ENCODE data around the gene RBM26.
A peak's percentile ranks its signal among the peaks of the same experiment; 100 is the strongest.

Gene RBM26, protein sequence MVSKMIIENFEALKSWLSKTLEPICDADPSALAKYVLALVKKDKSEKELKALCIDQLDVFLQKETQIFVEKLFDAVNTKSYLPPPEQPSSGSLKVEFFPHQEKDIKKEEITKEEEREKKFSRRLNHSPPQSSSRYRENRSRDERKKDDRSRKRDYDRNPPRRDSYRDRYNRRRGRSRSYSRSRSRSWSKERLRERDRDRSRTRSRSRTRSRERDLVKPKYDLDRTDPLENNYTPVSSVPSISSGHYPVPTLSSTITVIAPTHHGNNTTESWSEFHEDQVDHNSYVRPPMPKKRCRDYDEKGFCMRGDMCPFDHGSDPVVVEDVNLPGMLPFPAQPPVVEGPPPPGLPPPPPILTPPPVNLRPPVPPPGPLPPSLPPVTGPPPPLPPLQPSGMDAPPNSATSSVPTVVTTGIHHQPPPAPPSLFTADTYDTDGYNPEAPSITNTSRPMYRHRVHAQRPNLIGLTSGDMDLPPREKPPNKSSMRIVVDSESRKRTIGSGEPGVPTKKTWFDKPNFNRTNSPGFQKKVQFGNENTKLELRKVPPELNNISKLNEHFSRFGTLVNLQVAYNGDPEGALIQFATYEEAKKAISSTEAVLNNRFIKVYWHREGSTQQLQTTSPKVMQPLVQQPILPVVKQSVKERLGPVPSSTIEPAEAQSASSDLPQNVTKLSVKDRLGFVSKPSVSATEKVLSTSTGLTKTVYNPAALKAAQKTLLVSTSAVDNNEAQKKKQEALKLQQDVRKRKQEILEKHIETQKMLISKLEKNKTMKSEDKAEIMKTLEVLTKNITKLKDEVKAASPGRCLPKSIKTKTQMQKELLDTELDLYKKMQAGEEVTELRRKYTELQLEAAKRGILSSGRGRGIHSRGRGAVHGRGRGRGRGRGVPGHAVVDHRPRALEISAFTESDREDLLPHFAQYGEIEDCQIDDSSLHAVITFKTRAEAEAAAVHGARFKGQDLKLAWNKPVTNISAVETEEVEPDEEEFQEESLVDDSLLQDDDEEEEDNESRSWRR

DNA sequence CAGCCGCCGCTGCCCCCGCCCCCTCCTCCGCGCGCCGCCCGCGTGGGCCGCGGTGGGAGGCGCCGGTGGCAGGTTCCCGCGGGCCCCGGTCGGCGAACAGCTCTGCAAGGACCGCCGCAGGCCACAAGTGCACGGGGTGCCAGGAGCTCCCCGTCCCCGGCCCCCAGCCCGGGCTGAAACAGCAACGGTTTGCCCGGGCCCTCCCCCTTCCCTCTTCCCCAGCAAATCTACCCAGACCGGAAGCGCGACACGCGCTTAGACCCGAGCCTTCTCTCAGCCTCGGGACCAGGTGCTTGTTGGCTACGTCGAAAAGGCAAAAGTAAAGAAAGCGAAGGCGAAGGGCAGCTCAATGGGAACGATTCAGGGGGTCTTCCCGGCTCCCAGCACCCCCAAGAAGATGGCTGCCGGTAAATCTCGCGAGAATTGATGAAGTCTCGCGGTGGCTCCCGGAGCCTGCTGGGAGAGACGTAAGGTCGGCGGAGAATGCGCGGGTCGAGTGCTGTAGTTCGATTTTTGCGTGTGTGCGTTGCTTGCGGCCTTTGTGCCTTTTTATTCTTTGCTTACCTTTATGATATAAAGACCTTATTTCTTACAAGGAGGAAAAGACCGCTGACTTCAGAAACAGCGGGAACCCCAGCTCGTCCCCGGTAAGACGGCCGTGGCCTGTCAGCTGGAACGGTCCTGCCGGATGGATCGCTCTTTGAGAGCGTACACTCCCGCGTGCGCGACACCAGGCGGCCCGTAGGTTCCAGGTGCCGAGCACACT, at the start of gene RBM26:
RBM26 (minus strand) TSS at position 425 of the 766 bp plus-strand sequence. CDS start 481 bp downstream, outside the sequence.
- peak; percentile 81 for DNase-seq (ENCODE audit: low read depth)

DNA sequence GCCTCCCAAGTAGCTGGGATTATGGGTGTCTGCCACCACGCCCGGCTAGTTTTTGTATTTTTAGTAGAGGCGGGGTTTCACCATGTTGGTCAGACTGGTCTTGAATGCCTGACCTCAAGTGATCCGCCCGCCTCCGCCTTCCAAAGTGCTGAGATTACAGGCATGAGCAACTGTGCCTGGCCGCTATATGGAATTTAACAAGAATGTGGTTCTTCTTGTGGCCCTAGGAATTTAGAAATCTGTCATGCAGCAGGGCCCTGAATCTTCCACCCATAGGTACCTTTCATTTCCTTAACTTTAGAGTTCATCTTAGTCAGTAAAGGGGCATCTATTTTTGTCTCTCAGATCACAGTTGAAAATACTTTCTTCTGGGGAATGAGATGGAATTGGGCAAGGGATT, 49.3 kb upstream of the RBM26 start:
- DNase-seq (ENCODE audit: low read depth): no peak

DNA sequence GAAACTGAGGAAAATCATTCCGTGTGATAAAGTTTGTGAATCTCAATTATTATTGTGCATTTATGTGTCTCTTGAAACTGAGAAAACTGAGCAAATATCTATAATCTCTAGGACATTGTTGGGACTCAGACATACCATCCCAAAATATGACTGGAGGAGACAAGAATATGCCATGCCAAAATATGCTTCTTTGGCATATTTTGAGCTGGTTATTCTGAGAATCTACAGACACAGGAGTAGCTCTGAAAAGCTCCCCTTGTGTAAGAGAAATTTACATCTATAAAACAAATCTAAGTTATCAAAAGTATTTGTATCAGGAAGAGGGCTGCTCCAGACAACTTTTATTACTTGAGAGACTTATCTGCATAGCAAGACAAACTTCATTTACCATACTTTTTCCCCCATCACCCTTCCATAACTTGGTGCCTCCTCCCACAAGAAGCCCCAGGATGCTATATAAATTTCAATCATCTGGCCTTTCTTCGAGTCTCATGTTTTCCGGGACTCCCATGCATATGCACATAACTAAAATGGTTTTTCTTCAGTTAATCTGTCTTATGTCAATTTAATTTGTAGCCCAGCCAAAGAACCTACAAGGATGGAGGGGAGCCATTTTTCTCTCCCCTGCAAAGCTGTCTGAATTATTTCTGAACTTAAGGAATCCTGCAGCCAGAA, 46.3 kb upstream of the RBM26 start:
- no peak for DNase-seq (ENCODE audit: low read depth)

DNA sequence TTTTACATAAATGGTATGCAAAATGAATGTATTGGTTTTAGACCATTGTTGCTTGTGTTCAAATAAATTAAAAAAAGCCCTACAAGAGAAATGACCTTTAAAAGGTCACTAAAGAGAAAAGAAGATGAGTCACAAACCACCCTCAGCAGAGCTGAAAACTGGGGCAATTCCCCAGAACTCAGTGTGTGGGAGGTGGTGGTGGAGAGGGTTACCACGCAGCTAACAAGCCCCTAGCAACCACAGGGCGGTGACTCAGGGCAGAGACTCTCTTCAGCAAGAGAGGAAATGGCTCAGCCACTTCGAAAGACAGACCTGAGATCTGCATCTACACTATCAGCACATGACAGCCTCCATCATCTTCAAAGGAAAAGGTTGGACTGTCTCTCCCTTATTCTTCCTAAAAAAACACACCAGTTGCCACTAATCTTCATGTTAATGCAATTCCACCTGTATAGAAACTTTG, 45.5 kb upstream of the RBM26 start:
- peak; percentile 78 for DNase-seq (ENCODE audit: low read depth)

DNA sequence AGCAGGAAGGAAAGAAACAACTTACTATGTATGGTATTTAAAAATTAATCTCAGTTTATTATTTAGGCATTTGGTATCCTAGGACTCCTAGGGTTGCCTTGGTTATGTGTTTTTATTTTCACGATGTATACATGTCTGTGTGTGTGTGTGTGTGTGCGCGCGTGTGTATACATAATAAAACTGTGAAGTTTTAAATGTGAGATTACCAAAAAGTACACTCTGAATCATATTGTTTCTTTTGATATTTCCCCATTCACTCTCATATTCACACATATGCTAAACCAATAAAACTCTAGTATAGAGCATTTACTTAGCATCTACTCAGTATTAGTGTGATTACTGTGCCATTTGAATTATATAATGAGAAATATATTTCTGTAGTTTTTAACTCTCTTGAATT, 44.1 kb upstream of the RBM26 start:
- no peak for DNase-seq (ENCODE audit: low read depth)

DNA sequence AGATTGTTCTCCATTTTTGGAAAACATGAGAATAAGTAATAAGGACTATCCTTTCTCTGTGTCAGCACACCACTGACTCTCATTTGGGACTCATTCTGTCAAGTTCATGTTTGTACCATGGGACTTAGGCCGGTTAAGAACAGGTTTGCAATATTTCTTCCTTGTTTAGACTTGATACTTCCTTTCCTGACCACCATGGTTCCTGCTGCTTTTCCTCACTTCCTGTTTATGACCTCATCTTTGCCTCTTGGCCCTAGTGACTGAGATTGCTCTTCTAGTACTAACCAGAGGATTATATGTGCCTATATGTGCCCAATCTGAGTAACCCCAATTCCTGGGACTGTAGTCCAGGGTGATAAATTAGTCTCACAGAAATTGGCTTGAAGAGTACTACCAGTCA, 42.4 kb upstream of the RBM26 start:
- DNase-seq (ENCODE audit: low read depth): no peak

DNA sequence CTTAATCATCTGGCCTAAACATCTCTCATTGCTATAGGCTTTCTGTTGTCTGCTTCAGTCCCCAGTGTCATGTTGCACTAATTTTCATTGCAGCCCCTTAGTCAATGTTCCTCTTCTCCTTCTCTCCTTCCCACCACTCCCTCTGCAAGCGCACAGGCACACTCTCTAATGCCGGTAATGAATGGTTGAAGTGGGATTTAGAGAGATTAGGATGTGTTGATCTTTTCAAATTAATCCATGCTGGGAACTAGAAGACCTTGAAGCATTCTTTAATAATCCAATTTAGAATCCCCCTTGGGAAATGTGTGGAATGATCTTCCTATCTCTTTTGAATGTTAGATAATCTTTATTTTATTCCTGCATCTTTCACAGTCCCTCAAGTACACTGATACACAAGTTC, 41.7 kb upstream of the RBM26 start:
- DNase-seq (ENCODE audit: low read depth): no peak

DNA sequence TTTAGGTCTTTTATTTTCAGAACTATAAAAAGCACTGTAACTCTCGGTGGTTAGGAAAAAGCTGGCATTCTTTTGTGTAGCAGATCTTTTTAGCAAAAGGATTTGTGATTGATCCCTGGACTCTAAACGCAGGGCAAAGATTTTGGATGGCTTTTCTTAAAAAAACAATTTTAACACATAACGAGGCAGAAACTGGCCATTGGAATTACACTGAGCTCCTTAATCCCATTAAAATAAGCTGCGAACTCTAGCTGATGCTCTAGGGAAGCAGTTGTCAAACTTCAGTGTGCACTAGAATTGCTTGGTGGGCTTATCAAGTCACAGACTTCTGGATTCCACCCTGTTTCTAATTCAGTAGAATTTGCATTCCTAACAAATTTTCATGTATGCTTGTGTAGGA, 41.1 kb upstream of the RBM26 start:
- DNase-seq (ENCODE audit: low read depth): no peak

DNA sequence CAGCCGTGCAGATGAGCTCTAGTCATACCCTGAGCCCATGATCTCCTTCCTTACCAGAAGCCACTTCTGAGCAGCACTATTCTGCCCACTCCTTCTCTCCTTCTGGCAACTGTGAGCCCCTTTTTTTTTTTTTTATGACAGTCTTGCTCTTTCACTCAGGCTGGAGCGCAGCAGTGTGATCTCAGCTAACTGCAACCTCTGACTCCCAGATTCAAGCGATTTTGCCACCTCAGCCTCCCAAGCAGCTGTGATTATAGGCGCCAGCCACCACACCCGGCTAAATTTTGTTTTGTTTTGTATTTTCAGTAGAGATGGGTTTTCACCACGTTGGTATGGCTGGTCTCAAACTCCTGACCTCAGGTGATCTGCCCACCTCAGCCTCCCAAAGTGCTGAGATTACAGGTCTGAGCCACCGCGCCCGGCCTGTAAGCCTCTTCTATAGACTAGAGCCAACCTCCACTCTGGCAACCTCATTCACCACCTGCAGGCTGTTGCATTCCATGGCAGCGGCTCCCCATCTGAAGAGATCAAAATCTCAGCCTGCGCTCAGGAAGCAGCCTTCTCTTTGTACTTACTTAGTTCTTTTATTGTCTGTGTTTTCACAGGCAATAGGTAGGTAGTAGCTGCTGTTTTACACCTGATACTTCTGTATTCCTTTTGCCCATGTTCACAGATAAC, 40.1 kb upstream of the RBM26 start:
- DNase-seq (ENCODE audit: low read depth): no peak

DNA sequence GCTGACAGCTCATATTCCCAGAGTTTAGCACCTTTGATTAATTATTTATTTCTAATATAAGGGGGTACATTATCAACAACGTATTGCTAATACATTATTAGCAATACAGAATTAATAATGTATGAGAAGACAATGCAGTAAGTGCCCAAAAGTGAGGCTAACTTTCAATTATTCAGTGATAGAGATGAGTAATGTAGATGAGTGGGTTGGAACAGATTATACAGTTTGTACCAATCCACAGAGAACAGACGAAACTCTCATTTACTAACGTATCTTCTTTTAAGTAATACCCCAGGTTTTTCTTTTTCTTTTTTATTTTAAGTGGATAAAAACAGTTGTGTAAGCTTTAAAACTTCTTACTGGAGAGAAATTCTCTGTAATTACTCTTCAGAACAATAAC, 36.7 kb upstream of the RBM26 start:
- DNase-seq (ENCODE audit: low read depth): no peak

DNA sequence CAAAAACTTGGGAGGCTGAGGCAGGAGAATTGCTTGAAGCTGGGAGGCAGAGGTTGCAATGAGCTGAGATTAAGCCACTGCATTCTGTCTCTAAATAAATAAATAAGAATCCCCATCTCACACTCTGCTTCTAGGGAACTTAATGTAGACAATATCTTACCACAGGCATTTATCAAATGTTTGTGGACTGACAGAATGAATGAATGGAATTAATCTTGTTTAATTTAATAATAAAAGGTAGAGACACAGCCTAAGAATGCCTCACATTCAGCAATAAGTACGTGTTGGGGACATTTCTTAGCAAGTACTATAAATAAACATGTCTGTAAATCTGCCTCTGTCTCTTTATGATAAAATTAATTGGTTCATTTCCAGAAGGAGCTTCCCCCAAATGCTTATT, 36.2 kb upstream of the RBM26 start:
- DNase-seq (ENCODE audit: low read depth): no peak

DNA sequence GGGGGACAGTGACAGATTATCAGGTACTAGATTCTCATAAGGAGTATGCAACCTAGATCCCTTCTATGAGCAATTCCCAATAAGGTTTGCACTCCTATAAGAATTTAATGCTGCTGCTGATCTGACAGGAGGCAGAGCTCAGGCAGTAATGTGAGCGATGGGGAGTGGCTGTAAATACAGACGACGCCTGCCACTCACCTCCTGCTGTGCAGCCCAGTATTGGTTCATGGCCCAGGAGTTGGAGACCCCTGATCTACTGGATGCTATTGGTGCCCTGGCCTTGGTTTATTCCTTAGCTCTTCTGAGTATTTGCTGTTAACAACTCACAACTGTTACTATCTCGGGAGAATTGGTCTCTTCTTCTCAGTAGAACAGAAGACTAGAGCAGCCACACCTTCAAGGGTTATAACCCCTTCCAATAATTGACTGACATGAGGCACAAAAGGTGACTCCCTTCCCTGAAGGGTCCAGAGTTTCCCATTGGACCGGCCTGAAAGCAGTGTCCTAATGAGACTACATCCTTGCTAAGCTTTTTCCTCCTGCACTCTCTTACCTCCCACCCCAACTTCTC, 35.0 kb upstream of the RBM26 start:
- no peak for DNase-seq (ENCODE audit: low read depth)

DNA sequence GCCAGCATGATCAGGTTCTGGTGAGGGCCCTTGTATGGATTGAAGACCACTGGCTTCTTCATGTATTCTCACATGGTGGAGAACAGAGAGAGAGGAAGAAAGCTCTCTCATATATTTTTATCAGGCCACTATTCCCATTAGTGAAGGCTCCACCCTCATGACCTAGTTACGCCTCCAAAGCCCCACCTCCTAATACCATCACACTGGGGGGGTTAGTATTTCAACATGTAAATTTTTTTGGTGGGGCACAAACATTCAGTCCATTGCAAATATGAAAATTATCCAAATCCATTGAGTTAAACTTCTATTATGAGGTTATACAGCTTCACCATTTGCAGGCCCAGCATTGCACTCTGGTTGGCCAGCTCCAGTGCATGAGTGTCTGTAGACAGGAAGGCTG, 33.2 kb upstream of the RBM26 start:
- DNase-seq (ENCODE audit: low read depth): no peak

DNA sequence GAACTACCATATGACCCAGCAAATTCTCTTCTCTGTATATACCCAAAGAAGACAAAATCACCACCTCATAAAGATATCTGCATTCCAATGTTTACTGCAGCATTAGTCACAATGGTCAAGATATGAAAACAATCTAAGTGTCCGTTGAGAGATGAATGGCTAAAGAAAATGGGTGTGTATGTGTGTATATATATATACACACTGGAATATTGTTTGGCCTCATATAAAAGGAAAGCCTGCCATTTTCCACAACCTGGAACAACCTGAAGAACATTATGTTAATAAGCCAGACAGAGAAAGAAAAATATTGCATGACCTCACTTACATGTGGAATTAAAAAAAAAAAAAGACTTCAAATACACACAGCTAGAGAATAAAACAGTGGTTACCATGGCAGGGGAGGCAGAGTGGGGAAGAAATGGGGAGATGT, 29.5 kb upstream of the RBM26 start:
- DNase-seq (ENCODE audit: low read depth): no peak

DNA sequence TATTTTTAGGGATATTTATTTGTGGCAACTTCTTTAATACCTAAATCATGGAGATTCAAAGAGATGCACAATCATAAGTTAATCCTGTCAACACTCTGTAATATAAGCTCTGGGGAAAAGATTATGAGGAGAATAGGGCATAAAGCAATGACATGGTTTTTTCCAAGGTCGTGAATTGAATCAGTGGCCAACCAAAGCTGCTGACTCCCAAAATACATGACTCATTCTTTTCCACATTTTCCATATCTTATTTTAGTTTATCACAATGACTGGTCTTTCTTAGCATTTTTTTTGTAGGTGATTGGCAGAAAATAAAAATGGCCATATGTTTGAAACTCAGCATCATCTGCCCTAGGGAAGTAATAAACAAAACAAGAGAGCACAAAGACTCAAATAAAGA, 28.5 kb upstream of the RBM26 start:
- DNase-seq (ENCODE audit: low read depth): no peak

DNA sequence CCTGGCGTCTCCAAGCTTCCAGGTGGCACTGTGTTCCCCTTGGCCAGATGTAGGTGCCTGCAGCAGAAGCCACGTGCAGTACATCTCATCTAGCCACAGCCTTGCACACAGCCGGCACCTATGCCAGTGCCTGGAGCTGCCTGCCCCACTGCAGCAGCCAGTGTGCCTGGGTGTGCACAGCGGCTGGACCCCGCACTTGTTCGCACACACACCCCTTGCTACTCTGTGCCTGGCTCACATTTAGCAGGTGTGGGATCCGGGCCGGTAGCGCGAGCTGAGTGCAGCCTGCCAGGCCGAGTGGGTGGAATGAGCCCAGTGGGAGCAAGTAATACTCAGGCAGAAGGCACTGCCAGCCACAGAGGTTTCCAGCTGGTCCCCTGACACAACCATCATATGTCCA, 26.9 kb upstream of the RBM26 start:
- DNase-seq (ENCODE audit: low read depth): no peak

DNA sequence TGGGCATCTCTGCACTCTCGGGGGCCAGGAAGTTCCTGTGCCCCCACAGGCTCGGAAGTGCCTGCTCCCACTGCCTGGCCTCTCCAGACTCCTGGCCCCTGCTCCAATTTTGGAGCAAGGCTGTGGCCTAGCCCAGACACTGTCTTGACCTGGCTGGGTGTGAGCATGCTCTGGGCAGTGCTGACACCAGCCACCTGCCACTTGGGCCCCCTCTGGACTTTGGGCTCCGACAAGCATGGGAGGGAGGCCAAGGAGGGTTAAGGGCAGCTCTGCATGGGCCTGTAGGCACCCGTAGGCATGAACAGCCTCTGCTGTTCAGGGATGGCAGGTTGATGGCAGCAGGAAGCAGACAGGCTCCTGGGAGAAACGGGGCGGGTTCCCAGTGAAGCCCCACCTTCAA, 26.0 kb upstream of the RBM26 start:
- no peak for DNase-seq (ENCODE audit: low read depth)

DNA sequence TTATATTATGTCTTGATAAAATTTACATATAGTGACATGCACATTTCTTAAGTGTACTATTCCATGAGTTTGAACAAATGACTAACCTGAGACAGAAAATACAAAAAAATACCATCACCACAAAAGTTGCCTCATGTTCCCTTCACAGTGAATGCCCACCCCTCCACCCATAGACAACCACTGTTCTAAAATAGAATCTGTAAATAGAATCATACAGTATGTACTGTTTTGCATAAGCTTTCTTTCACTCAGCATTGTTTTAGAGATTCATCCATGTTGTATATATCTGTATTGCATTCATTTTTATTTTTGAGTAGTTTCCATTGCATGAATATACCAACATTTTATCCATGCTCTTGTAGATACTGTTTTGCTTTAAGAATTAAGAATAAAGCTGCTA, 23.3 kb upstream of the RBM26 start:
- DNase-seq (ENCODE audit: low read depth): no peak

DNA sequence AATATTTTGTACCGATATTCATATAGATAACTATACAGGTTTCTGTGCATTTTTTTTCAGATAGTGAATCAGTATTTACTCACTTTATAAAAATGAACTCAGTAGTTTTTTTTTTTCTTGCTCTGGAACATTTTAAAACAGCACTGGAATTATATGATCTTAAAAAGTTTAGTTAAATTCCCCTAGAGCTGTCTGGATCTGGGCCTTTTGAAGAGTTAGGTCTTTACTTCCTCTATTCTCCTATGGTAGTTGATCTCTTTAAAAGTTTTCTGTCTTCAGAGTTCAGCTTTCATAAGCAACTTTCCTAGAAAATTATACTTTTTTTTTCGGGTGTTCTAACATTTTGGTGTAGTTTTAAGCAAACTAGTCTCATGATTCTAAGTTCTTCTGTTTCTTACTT, 21.8 kb upstream of the RBM26 start:
- no peak for DNase-seq (ENCODE audit: low read depth)

DNA sequence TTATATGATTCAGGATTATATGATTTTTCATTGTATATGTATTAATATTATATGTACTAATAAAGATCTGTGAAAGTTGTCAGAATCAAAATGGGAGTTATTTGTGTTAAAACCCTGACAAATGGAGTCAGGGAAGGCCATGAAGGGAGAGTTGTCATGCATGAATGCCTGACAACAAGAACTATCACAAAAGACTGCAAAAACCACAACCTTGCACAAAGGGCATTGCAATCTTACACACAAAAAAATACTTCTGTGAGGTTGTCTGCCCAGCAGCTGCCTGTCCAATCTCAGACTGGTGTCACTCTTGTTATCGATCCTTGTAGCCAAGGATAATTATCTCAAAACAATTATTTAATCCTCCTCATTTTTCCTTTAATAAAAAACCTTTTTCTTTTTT, 21.2 kb upstream of the RBM26 start:
- no peak for DNase-seq (ENCODE audit: low read depth)
